Measurements from ENCODE around the gene FSTL1.

DNA sequence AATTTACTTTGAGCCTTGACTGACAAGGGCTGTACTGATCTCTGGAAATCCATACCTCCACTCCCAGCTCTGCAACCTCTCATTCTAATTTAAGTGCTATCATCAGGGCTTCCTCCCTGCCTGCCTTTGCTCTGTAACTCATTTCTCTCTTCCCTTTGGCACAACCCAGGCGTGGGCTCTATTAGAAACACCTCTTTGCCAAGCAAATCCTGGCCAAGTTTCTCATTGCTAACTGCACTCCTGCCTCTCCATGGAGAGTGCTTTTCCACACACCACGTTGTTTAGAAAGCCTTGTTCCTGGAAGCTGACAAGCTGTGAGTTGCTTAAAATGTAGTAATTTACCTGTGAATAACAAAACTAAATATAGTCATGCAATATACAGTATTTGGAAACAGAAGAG, 20.1 kb upstream of the FSTL1 start:
- TF ChIP-seq, protein P1, sequence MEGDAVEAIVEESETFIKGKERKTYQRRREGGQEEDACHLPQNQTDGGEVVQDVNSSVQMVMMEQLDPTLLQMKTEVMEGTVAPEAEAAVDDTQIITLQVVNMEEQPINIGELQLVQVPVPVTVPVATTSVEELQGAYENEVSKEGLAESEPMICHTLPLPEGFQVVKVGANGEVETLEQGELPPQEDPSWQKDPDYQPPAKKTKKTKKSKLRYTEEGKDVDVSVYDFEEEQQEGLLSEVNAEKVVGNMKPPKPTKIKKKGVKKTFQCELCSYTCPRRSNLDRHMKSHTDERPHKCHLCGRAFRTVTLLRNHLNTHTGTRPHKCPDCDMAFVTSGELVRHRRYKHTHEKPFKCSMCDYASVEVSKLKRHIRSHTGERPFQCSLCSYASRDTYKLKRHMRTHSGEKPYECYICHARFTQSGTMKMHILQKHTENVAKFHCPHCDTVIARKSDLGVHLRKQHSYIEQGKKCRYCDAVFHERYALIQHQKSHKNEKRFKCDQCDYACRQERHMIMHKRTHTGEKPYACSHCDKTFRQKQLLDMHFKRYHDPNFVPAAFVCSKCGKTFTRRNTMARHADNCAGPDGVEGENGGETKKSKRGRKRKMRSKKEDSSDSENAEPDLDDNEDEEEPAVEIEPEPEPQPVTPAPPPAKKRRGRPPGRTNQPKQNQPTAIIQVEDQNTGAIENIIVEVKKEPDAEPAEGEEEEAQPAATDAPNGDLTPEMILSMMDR (IDR thresholded peaks at IDR 0.05; ENCODE audit: low read depth, low read length): no peak
- no peak for TF ChIP-seq EZH2phosphoT487 (IDR thresholded peaks at IDR 0.05; ENCODE audit: low read depth)
